ENCODE results near the gene SLC39A11. TPM values are rescaled to one million over a fixed set of nuclear protein-coding genes. Genes with fewer than 3 reads are reported as not detected.
"Not testable (repeated sequence)": the region's sequence is repeated elsewhere in the genome, so short reads cannot be mapped to it uniquely, and the experiment has no call there.

Gene SLC39A11
- total and polyA plus RNA-seq, 2 donors: 9.4 to 23.8 TPM

GRCh38 chr17:72810991-72811508, 281.4 kb downstream of the SLC39A11 start:
- WGBS: 93% methylated on average over 1 of the region's 1 CpG
- no peaks in the 10 kb centered on the region for H3K4me1 ChIP-seq (ENCODE audit: insufficient read depth)
- H3K27ac ChIP-seq (ENCODE audit: low read depth): no peak overlapping the region
- H3K36me3 ChIP-seq (ENCODE audit: insufficient read depth): no peaks in the 10 kb centered on the region
- no peak for DNase-seq (ENCODE audit: extremely low spot score)
- no peak overlapping the region for H3K4me3 ChIP-seq (ENCODE audit: low read depth, low read length)

GRCh38 chr17:72806011-72806410, 286.5 kb downstream of the SLC39A11 start:
- H3K4me1 ChIP-seq (ENCODE audit: insufficient read depth): no peaks in the 10 kb centered on the region
- no peak for DNase-seq (ENCODE audit: extremely low spot score)
- 80% methylated on average over 5 of the region's 5 CpGs for WGBS
- no peak overlapping the region for H3K27ac ChIP-seq (ENCODE audit: low read depth)
- no peak overlapping the region for H3K4me3 ChIP-seq (ENCODE audit: low read depth, low read length)
- H3K36me3 ChIP-seq (ENCODE audit: insufficient read depth): no peaks in the 10 kb centered on the region

DNA sequence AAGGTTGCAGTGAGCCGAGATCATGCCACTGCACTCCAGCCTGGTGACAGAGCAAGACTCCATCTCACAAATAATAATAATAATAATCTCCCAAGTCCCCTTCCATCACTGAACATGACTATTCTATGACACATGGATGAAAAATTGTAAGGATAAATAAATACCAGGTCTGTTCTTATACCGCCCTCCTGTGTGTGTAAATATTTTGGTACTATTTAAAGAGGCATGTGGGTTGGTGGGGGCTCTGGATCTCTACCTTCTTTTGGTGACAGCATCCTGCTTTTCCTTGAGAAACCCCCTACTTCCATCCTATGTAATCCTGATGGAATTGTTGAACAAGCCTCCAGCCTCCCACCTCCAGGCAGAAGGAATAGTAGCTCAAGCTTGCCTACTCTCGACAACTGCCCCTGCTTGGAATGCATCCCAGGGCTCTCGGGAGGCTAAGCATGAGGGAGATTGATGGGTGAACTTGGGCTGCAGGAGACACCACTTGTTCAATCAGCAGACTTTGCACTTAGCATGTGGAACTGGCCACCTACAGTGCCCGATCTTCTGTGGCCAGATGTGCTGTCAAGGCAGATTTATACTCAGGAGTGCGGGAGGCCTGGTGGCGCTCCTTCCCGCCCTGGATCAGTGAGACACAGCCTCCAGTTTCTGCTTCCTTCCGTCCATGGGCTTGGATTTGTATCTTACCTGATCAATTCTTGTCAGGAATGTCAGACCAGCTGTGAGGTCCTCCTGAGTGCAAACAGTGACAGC, 287.4 kb downstream of the SLC39A11 start:
- Histone ChIP-seq H3K4me3 (ENCODE audit: low read depth, low read length) (no peak overlapping the region), H3K36me3 (ENCODE audit: insufficient read depth) (no peaks in the 10 kb centered on the region), H3K27ac (ENCODE audit: low read depth) (no peak overlapping the region), H3K4me1 (ENCODE audit: insufficient read depth) (no peaks in the 10 kb centered on the region)
- no peak for DNase-seq (ENCODE audit: extremely low spot score)
- WGBS: 83% methylated on average over 9 of the region's 9 CpGs

DNA sequence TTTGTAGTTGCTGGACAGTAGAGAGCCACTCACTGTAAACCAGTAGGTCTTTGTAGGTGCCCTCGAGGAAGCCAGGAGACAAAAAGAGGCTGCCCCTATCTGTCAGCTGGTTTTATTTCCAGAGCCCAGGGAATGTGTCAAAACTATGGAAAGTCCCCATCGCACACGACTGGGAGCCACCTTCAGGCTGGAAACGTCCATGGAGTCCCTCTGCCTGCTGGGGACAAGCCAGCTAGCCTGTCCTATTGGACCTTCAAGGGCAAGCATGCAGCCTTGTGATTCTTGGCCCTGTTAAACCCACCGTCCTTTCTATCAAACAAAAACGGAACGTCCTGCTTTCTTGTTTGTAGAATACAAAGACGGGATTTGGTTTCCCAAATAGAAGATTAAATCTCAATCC, 289.8 kb downstream of the SLC39A11 start:
- no peak overlapping the region for H3K27ac ChIP-seq (ENCODE audit: low read depth)
- no peak overlapping the region for H3K4me3 ChIP-seq (ENCODE audit: low read depth, low read length)
- DNase-seq (ENCODE audit: extremely low spot score): no peak
- no peaks in the 10 kb centered on the region for H3K4me1 ChIP-seq (ENCODE audit: insufficient read depth)
- 71% methylated on average over 8 of the region's 8 CpGs for WGBS
- no peaks in the 10 kb centered on the region for H3K36me3 ChIP-seq (ENCODE audit: insufficient read depth)

DNA sequence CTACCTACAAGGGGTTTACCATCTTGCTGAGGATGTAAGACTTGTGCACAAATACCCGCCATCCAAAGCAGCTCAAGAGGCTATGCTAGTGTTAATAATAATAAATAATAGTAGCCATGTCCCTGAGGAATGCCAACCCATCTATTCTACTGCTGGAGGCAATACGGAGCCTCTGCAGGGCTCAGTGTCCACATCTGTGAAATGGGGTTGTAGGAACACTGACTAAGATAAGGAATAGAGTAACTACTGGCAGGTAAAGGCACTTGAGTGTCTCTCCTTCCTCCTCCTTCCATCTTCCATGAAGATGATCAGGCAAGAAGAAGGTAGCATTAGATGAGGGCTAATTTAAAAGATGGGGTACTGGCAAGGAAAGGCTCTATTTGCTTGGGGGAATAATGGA, 295.3 kb downstream of the SLC39A11 start:
- Histone ChIP-seq H3K4me1 (ENCODE audit: insufficient read depth) (no peaks in the 10 kb centered on the region), H3K4me3 (ENCODE audit: low read depth, low read length) (no peak overlapping the region), H3K36me3 (ENCODE audit: insufficient read depth) (no peaks in the 10 kb centered on the region), H3K27ac (ENCODE audit: low read depth) (no peak overlapping the region)
- DNase-seq (ENCODE audit: extremely low spot score): no peak
- WGBS: 97% methylated on average over 2 of the region's 2 CpGs

- no peak for DNase-seq (ENCODE audit: extremely low spot score)
These were observed 296.5 kb downstream of the SLC39A11 start for GRCh38 chr17:72795941-72796340.

GRCh38 chr17:72794152-72794551, 298.3 kb downstream of the SLC39A11 start:
- Histone ChIP-seq H3K27ac (ENCODE audit: low read depth) (no peak overlapping the region), H3K4me1 (ENCODE audit: insufficient read depth) (no peaks in the 10 kb centered on the region), H3K36me3 (ENCODE audit: insufficient read depth) (no peaks in the 10 kb centered on the region), H3K4me3 (ENCODE audit: low read depth, low read length) (no peak overlapping the region)
- DNase-seq (ENCODE audit: extremely low spot score): no peak
- 85% methylated on average over 5 of the region's 5 CpGs for WGBS

More at GRCh38 chr17:72795941-72796340, 296.5 kb downstream of the SLC39A11 start:
- WGBS: 69% methylated on average over 5 of the region's 5 CpGs
- Histone ChIP-seq H3K4me1 (ENCODE audit: insufficient read depth) (no peaks in the 10 kb centered on the region), H3K36me3 (ENCODE audit: insufficient read depth) (no peaks in the 10 kb centered on the region), H3K27ac (ENCODE audit: low read depth) (no peak overlapping the region), H3K4me3 (ENCODE audit: low read depth, low read length) (no peak overlapping the region)

DNA sequence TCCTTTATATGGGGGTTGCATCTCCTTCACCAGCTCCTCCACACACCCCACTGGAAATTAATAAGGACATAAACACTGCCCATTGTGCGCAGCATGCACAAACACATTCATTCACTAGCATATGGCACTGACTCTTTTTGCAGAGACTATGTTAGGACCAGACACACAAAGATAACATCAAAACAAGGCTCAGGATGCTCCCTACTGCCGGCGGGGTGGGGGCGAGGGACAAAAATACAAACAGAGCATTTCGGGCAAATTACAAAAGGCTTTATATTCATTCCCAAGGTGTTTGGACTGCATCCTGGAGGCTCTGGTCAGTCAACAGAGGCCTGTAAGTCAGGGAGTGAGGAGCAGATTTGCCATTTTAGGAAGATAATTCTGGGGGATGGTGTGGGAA, 299.7 kb downstream of the SLC39A11 start:
- no peak for DNase-seq (ENCODE audit: extremely low spot score)
- 86% methylated on average over 5 of the region's 5 CpGs for WGBS

DNA sequence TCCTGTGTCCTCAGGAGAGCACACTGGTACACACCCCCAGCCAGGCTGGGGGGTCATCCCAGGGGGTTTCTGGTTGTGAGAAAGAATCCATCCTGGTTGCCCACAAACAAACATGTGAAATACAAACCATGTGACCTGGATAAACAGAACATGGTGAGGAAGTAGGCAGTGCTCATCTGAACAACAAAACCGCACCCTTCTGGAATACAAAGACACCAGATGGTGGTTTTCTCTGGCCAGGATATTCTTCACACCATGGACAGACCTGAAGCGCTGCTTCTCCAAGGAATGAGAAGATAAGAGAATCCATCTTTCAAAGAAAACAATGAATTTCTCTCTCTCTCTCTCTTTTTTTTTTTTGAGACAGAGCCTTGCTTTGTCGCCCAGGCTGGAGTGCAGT, 302.3 kb downstream of the SLC39A11 start:
- Histone ChIP-seq H3K27ac (ENCODE audit: low read depth) (no peak overlapping the region), H3K4me1 (ENCODE audit: insufficient read depth) (no peaks in the 10 kb centered on the region), H3K36me3 (ENCODE audit: insufficient read depth) (no peaks in the 10 kb centered on the region), H3K4me3 (ENCODE audit: low read depth, low read length) (no peak overlapping the region)
- WGBS: 96% methylated on average over 3 of the region's 3 CpGs
- no peak for DNase-seq (ENCODE audit: extremely low spot score)

More for the DNA sequence above, 299.7 kb downstream of the SLC39A11 start:
- Histone ChIP-seq H3K4me1 (ENCODE audit: insufficient read depth) (no peaks in the 10 kb centered on the region), H3K4me3 (ENCODE audit: low read depth, low read length) (no peak overlapping the region), H3K27ac (ENCODE audit: low read depth) (no peak overlapping the region), H3K36me3 (ENCODE audit: insufficient read depth) (no peaks in the 10 kb centered on the region)

- Histone ChIP-seq H3K27ac (ENCODE audit: low read depth) (no peak overlapping the region), H3K4me1 (ENCODE audit: insufficient read depth) (no peaks in the 10 kb centered on the region), H3K36me3 (ENCODE audit: insufficient read depth) (no peaks in the 10 kb centered on the region), H3K4me3 (ENCODE audit: low read depth, low read length) (no peak overlapping the region)
- WGBS: 91% methylated on average over 6 of the region's 6 CpGs
- no peak for DNase-seq (ENCODE audit: extremely low spot score)
These were observed 302.8 kb downstream of the SLC39A11 start for GRCh38 chr17:72789711-72790110.

- Histone ChIP-seq H3K4me1 (ENCODE audit: insufficient read depth) (no peaks in the 10 kb centered on the region), H3K4me3 (ENCODE audit: low read depth, low read length) (no peak overlapping the region), H3K36me3 (ENCODE audit: insufficient read depth) (no peaks in the 10 kb centered on the region), H3K27ac (ENCODE audit: low read depth) (no peak overlapping the region)
- no peak for DNase-seq (ENCODE audit: extremely low spot score)
- 91% methylated on average over 19 of the region's 19 CpGs for WGBS
These were observed 303.4 kb downstream of the SLC39A11 start for GRCh38 chr17:72788950-72789585.

- H3K4me1 ChIP-seq (ENCODE audit: insufficient read depth): no peaks in the 10 kb centered on the region
- H3K36me3 ChIP-seq (ENCODE audit: insufficient read depth): no peaks in the 10 kb centered on the region
- 61% methylated on average over 2 of the region's 2 CpGs for WGBS
- H3K27ac ChIP-seq (ENCODE audit: low read depth): no peak overlapping the region
- H3K4me3 ChIP-seq (ENCODE audit: low read depth, low read length): no peak overlapping the region
- DNase-seq (ENCODE audit: extremely low spot score): no peak
These were observed 306.3 kb downstream of the SLC39A11 start for GRCh38 chr17:72786209-72786608.

DNA sequence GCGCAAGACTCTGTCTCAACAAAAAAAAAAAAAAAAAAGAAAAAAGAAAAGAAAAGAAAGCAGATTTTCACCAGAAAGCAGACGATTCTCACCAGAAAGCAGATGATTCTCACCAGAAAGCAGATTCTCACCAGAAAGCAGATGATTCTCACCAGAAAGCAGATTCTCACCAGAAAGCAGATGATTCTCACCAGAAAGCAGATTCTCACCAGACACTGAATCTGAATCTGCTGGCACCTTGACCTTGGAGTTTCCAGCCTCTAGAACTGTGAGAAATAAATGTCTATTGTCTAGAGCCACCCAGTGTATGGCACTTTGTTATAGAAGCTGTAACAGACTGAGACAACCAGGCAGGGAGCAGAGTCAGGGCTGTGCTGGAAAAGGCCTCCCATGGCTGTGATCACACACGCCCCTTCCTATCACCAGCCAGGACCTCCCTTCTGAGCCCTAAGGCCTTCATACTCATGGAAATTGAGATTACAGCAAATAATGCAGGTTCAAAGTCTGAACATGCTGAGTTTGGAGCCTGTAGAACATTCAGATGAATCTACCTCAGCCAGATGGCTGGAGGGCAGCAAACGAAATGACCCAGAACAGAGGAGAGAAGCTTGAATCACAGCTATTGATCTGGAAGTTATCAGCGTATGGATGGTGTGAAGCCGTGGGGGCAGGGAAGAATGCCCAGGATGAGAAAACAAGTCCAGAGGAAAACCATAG, 309.3 kb downstream of the SLC39A11 start:
- 84% methylated on average over 6 of the region's 6 CpGs for WGBS
- H3K27ac ChIP-seq (ENCODE audit: low read depth): no peak overlapping the region
- H3K4me1 ChIP-seq (ENCODE audit: insufficient read depth): no peaks in the 10 kb centered on the region
- H3K36me3 ChIP-seq (ENCODE audit: insufficient read depth): no peaks in the 10 kb centered on the region
- no peak for DNase-seq (ENCODE audit: extremely low spot score)
- H3K4me3 ChIP-seq (ENCODE audit: low read depth, low read length): no peak overlapping the region

DNA sequence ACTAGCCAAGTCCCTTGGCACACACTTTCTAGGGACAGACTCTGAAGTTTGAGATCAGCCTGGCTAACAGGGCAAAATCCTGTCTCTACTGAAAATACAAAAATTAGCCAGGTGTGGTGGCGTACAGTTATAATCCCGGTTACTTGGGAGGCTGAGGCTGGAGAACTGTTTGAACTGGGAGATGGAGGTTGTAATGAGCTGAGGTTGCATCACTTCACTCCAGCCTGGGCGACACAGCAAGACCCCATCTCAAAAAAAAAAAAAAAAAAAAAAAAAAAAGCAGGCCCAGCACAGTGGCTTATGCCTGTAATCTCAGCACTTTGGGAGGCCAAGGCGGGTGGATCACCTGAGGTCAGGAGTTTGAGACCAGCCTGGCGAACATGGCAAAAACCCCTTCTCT, 310.1 kb downstream of the SLC39A11 start:
- 99% methylated on average over 5 of the region's 5 CpGs for WGBS
- not testable (repeated sequence) for H3K36me3 ChIP-seq (ENCODE audit: insufficient read depth); DNase-seq (ENCODE audit: extremely low spot score); H3K4me3 ChIP-seq (ENCODE audit: low read depth, low read length); H3K27ac ChIP-seq (ENCODE audit: low read depth); H3K4me1 ChIP-seq (ENCODE audit: insufficient read depth)

Data from urinary bladder (tissue), 4 donors.